Colonic mucosa (tissue), 4 donors: ENCODE data around the gene DOCK8. TPM values are rescaled to one million over a fixed set of nuclear protein-coding genes. Genes with fewer than 3 reads are reported as not detected.

Experiments
- DNase-seq: peaks from one replicate; pipeline ENCODE4 v3.0.0-alpha.2; 2020
- H3K27ac ChIP-seq: fragments of 200-600 bp; one replicate; pipeline ENCODE4 v1.8.0; 2021
- H3K27me3 ChIP-seq: fragments of 200-600 bp; one replicate; pipeline ENCODE4 v1.8.0; 2021
- H3K36me3 ChIP-seq: fragments of 200-600 bp; one replicate; pipeline ENCODE4 v1.8.0; 2021
- H3K4me1 ChIP-seq: fragments of 200-600 bp; one replicate; pipeline ENCODE4 v1.8.0; 2021; ENCODE audit warnings: mild to moderate bottlenecking
- H3K4me3 ChIP-seq: fragments of 200-600 bp; one replicate; pipeline ENCODE4 v1.8.0; 2021
- H3K9ac ChIP-seq, 2 donors: one replicate each; pipeline ENCODE4 v1.7.0; 2013; ENCODE audit warnings: control low read depth in 2 of 2, low read depth in 2 of 2, low read length in 2 of 2
- H3K9me3 ChIP-seq: fragments of 200-600 bp; one replicate; pipeline ENCODE4 v1.8.0; 2021
- intact Hi-C: fragments of 100-400 bp; cut with DNase I; formaldehyde crosslinking; loops from one replicate; pipeline ENCODE4 v1.14.1; 2022
- total RNA-seq, 2 donors: library from RNA; stranded (reverse); fragmentation: NEBNext Ultra II Directional in 1 of 2; extraction: Animal tissue kit (Norgen Biotek cat#: 25700) in 1 of 2; gene quantifications; one replicate each; pipeline ENCODE4 v1.2.1, GENCODE V29; 2021
- TF ChIP-seq, protein P1 (sequence below): fragments of 200-600 bp; IDR thresholded peaks from one replicate; pipeline ENCODE4 v1.8.0; 2022; ENCODE audit warnings: antibody characterized with exemption, mild to moderate bottlenecking
- donor health status: healthy.
- donor health status: DM: no; HTN: no; CAD: no.
- donor health status: DM: no; HTN: no; CAD: no.

The DOCK8 gene
- total RNA-seq, 2 donors from 2014 or later: 5.8 to 7.1 TPM

DNA sequence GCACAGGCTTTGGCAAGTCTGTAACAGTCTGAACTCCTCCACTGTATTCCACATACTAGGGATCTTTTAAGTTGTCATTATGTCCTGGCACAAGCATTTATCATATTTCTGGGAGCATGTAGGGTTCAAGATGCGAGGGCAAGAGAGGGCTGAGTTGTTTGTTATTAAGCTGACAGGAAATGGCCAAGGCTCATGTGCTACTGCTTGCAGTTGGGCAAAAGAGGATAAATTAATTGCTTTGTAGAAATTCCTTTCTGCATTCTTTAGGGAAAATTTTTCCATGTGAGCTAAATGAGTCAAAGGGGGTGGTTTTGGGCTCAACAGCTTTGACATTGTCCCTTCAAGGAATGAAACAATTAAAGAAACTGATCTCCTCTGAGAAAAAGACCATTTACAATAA, 35.4 kb downstream of the DOCK8 start:
- Histone ChIP-seq H3K27ac (no peak overlapping the region), H3K27me3 (no peaks in the 10 kb centered on the region), H3K4me1 (no peaks in the 10 kb centered on the region), H3K9me3 (no peaks in the 10 kb centered on the region), H3K36me3 (no peaks in the 10 kb centered on the region), H3K4me3 (no peak overlapping the region), H3K9ac (no peak overlapping the region)
- intact Hi-C loops: no loop called here
- no peak for DNase-seq
- TF ChIP-seq, protein P1, sequence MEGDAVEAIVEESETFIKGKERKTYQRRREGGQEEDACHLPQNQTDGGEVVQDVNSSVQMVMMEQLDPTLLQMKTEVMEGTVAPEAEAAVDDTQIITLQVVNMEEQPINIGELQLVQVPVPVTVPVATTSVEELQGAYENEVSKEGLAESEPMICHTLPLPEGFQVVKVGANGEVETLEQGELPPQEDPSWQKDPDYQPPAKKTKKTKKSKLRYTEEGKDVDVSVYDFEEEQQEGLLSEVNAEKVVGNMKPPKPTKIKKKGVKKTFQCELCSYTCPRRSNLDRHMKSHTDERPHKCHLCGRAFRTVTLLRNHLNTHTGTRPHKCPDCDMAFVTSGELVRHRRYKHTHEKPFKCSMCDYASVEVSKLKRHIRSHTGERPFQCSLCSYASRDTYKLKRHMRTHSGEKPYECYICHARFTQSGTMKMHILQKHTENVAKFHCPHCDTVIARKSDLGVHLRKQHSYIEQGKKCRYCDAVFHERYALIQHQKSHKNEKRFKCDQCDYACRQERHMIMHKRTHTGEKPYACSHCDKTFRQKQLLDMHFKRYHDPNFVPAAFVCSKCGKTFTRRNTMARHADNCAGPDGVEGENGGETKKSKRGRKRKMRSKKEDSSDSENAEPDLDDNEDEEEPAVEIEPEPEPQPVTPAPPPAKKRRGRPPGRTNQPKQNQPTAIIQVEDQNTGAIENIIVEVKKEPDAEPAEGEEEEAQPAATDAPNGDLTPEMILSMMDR: no peak

DNA sequence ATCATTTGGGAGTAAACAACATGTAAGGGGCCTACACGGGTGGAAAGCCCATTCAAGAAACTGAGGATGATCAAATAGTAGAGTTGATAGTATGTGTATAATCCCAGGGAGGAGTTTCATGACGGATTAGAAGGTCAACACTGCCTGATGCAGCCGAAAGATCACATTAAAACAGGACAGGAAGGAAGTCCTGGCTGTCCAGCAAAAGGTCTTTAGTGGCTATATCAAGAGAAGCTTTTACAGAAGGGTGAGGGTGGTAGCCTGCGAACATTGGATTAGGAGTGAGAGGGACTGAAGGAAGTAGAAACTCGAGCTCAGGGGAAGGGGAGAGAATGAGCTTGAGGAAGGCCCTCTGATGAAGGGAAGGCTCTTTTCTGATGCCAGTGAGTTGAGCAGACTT, 36.0 kb downstream of the DOCK8 start:
- Histone ChIP-seq H3K9me3 (no peaks in the 10 kb centered on the region), H3K4me1 (no peaks in the 10 kb centered on the region), H3K4me3 (no peak overlapping the region), H3K9ac (no peak overlapping the region), H3K36me3 (no peaks in the 10 kb centered on the region), H3K27me3 (no peaks in the 10 kb centered on the region), H3K27ac (no peak overlapping the region)
- TF ChIP-seq, protein P1: no peak
- intact Hi-C loops: no loop called here
- DNase-seq: no peak

DNA sequence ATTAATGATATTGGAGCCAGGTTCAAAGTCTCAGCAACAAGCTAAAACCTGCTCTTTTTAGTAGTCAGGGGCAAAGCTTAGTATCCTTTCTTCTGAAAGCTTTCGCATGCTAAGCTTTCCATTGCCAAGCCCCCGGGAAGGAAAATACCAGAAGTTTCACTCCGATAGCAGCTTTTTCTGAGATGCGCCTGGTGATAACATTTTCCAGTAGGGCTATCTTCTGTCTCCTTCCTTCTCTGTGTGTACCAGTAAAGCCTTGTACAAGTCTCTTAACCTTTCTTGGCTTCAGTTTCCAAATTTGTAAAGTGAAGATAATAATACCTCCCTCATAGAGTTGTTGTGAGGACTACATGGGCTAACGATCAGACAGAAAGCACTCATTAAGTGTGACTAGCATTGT, 36.7 kb downstream of the DOCK8 start:
- Histone ChIP-seq H3K4me3 (no peak overlapping the region), H3K9ac (no peak overlapping the region), H3K27ac (no peak overlapping the region), H3K9me3 (no peaks in the 10 kb centered on the region), H3K36me3 (no peaks in the 10 kb centered on the region), H3K27me3 (no peaks in the 10 kb centered on the region), H3K4me1 (no peaks in the 10 kb centered on the region)
- TF ChIP-seq, protein P1: no peak
- intact Hi-C loops: no loop called here
- no peak for DNase-seq

DNA sequence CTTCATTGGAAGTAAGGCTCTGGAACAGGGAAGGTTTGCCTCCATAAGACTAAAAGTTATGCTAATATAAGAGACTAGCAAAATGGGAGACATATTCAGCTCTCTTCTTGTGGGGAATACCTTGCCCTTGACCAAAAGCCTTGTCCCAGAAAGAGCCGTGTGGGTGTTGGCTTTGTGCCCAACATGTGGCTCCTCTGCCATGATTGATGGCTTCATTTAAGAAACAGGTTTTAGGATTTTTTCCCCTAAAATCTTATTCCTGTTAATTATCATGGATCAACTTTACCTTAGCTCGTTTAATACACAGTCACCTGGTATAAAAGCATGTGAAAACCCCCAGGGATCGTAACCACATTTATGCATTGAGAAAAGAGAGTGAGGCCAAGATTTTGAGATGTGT, 38.9 kb downstream of the DOCK8 start:
- TF ChIP-seq, protein P1: no peak
- intact Hi-C loops: no loop called here
- Histone ChIP-seq H3K9me3 (no peaks in the 10 kb centered on the region), H3K36me3 (no peaks in the 10 kb centered on the region), H3K27ac (no peak overlapping the region), H3K4me3 (no peak overlapping the region), H3K4me1 (no peaks in the 10 kb centered on the region), H3K27me3 (no peaks in the 10 kb centered on the region), H3K9ac (no peak overlapping the region)
- DNase-seq: no peak

DNA sequence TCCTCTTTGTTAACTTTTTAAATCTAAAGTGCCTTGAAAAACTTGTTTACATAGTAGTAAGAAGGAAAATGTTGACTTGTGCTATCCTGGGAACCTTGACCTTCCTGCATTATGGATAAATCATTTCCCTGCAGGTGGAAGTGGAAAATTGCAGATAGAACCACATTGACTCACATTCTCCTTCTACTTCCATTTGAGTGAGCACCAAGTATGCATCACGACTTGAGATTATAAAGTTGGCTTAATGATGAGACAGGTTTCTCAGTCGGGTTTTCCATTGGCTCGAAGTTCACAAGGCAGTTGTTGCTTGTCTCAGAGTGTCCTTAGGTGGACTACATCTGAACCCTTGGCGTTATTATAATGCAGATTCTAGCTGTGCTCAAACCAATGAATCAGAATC, 39.9 kb downstream of the DOCK8 start:
- no peak overlapping the region for H3K27ac ChIP-seq
- intact Hi-C loops: no loop called here

More for the DNA sequence above, 39.9 kb downstream of the DOCK8 start:
- H3K36me3 ChIP-seq: no peaks in the 10 kb centered on the region
- no peaks in the 10 kb centered on the region for H3K4me1 ChIP-seq
- H3K4me3 ChIP-seq: no peak overlapping the region
- H3K9ac ChIP-seq: no peak overlapping the region
- no peaks in the 10 kb centered on the region for H3K27me3 ChIP-seq
- TF ChIP-seq, protein P1: no peak
- no peaks in the 10 kb centered on the region for H3K9me3 ChIP-seq
- no peak for DNase-seq
